ENCODE data around the gene GABPB1. TPM values are rescaled to one million over a fixed set of nuclear protein-coding genes. Genes with fewer than 3 reads are reported as not detected.

GABPB1 gene
- total RNA-seq, 1 experiment from 2014 or later = 44.0 TPM

GRCh38 chr15:50233192-50233736 lies 121.7 kb downstream of the GABPB1 start:
- DNase-seq (ENCODE audit: low read depth, low spot score) = no peak
- in situ Hi-C loops (cut with HindIII; ENCODE audit: low pct_unique_long_range_greater_than_20kb, low sequenced_read_pairs) = no loop called here

DNA sequence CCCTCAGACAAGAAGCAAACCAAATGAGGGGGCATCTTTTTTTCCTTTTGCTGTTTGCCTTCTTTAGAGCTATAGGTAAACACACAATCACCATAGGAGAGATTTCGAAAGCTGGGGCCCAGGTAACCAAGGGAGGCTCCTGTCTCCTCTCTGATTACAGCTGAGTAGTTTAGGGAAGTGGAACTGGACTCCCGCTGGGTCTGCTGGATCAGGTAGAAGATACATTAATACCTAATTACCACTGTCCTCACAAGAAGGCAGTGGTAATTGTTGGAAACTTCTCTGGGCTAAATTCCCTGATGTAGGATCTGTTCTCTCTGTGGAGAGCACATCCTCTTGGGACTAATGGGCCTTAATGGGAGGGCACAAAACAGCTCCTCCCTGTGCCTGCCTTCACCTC lies 122.2 kb downstream of the GABPB1 start:
- DNase-seq (ENCODE audit: low read depth, low spot score) = no peak
- in situ Hi-C loops (cut with HindIII; ENCODE audit: low pct_unique_long_range_greater_than_20kb, low sequenced_read_pairs) = no loop called here

DNA sequence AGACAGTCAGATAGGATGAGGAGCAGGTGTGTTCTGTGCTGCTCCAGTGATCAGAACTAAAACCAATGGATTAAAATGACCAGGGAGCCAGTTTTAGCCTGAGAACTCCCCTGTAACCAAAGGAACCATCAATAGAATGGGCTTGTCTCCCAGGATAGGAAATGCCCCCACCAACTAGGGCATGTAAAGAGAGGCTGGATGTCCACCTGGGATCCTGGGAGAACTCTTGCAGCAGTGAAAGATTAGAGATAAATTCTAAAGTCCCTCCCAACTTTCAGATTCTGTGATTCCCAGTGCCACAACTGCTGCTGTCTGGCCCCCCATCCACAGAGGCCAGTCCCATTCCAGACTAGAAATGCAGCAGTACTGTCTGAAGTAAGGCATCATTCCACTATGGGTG lies 123.2 kb downstream of the GABPB1 start:
- in situ Hi-C loops (cut with HindIII; ENCODE audit: low pct_unique_long_range_greater_than_20kb, low sequenced_read_pairs) = no loop called here
- DNase-seq (ENCODE audit: low read depth, low spot score) = no peak

DNA sequence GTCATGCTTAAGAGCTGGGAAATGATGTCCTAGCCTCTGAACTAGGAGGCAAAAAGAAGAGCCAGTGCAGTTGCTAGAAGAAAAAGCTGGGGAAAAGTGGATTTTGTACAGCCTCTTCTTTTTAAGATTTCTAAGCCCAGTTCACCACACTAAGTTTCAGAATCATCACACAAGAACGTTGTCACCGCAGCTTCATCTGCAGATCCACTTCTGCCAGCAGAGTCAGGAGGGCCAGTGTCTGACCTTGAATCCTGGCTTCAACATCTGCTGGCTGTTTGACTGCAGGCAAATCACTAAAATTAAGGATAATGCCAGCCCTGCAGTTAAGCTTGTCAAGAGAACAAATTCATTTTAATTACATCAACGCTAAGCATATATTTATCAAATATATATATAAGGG lies 125.7 kb downstream of the GABPB1 start:
- in situ Hi-C loops (cut with HindIII; ENCODE audit: low pct_unique_long_range_greater_than_20kb, low sequenced_read_pairs) = no loop called here
- no peak for DNase-seq (ENCODE audit: low read depth, low spot score)

GRCh38 chr15:50228866-50229265 lies 126.1 kb downstream of the GABPB1 start:
- DNase-seq (ENCODE audit: low read depth, low spot score) = no peak
- in situ Hi-C loops (cut with HindIII; ENCODE audit: low pct_unique_long_range_greater_than_20kb, low sequenced_read_pairs) = no loop called here

GRCh38 chr15:50227076-50227475 lies 127.9 kb downstream of the GABPB1 start:
- no peak for DNase-seq (ENCODE audit: low read depth, low spot score)
- in situ Hi-C loops (cut with HindIII; ENCODE audit: low pct_unique_long_range_greater_than_20kb, low sequenced_read_pairs) = no loop called here

- no peak for DNase-seq (ENCODE audit: low read depth, low spot score)
- in situ Hi-C loops (cut with HindIII; ENCODE audit: low pct_unique_long_range_greater_than_20kb, low sequenced_read_pairs) = no loop called here
Observed at GRCh38 chr15:50225938-50226337, 129.1 kb downstream of the GABPB1 start.

Small RNAs within 50 kb of the gene (small RNA-seq; reads per million reads assigned to genes)
- gene RNU6-94P = 0 reads per million in 2 experiments

Other genes starting within 250 kb of the GABPB1 start
- gene ATP8B4, start 236.0 kb downstream of the GABPB1 start, total RNA-seq (2014; rRNA removed; shearing (Covaris generic)) = 1.2 and 2.0 TPM in 2 replicates
- gene SLC27A2, start 173.0 kb downstream of the GABPB1 start, total RNA-seq (2014; rRNA removed; shearing (Covaris generic)) = 0.13 and 0.34 TPM in 2 replicates
- gene HDC, start 89.5 kb downstream of the GABPB1 start, total RNA-seq (2014; rRNA removed; shearing (Covaris generic)) = not detected in 2 replicates
- 69.6 and 73.0 TPM in 2 replicates for gene USP8, start 69.2 kb upstream of the GABPB1 start, total RNA-seq (2014; rRNA removed; shearing (Covaris generic))
- gene USP50, start 191.5 kb upstream of the GABPB1 start, total RNA-seq (2014; rRNA removed; shearing (Covaris generic)) = 1.2 TPM in 1 of 2 replicates, not detected in the other

Measured in SK-MEL-5 (cell line).